GM12873 (cell line): ENCODE results near the gene FCHSD2.

ENCODE experiments used
- TF ChIP-seq, protein P1 (sequence below): IDR thresholded peaks from 2 replicates; pipeline ENCODE4 v1.5.1; 2012; ENCODE audit warnings: low read depth, mild to moderate bottlenecking, moderate library complexity, low read length, control low read depth; ENCODE audit not compliant: insufficient read depth; ENCODE audit errors: missing control alignments

FCHSD2 gene

DNA sequence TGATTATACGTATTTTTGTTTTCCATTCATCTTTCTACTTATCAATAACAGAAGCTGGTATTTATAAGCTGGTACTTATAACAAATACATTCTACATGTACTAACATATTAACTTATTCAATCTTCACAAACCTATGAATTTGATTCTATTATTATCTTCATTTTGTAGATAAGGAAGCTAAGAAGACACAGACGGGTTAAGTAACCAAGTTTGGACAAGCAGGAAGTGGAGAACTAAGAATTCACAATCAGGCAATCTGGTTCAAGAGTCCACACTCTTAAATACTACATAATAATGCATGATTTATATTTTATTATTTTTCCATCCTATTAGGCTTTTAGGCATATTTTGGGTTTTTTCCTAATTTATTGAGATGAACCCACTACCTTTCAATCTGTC, 25.0 kb downstream of the FCHSD2 start:
- TF ChIP-seq, protein P1, sequence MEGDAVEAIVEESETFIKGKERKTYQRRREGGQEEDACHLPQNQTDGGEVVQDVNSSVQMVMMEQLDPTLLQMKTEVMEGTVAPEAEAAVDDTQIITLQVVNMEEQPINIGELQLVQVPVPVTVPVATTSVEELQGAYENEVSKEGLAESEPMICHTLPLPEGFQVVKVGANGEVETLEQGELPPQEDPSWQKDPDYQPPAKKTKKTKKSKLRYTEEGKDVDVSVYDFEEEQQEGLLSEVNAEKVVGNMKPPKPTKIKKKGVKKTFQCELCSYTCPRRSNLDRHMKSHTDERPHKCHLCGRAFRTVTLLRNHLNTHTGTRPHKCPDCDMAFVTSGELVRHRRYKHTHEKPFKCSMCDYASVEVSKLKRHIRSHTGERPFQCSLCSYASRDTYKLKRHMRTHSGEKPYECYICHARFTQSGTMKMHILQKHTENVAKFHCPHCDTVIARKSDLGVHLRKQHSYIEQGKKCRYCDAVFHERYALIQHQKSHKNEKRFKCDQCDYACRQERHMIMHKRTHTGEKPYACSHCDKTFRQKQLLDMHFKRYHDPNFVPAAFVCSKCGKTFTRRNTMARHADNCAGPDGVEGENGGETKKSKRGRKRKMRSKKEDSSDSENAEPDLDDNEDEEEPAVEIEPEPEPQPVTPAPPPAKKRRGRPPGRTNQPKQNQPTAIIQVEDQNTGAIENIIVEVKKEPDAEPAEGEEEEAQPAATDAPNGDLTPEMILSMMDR, result no peak

DNA sequence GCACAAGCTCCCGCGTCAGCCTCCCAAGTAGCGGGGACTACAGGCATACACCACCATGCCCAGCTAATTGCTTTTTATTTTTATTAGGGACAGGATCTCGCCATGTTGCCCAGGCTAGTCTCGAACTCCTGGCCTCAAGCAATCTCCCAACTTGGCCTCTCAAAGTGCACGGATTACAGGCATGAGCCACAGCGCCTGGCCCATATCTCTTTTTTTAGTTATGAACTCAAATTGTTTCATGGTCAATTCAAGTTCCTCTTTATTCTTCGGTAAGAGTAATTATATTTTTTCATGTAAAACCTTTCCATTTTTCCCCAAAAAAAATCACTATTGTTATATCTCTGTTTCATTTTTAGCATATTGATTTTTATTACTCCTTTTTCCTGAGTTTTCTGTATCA, 25.5 kb downstream of the FCHSD2 start:
- TF ChIP-seq, protein P1, result no peak

- TF ChIP-seq, protein P1, result no peak
These were observed 27.3 kb downstream of the FCHSD2 start for GRCh38 chr11:73114835-73115220.

DNA sequence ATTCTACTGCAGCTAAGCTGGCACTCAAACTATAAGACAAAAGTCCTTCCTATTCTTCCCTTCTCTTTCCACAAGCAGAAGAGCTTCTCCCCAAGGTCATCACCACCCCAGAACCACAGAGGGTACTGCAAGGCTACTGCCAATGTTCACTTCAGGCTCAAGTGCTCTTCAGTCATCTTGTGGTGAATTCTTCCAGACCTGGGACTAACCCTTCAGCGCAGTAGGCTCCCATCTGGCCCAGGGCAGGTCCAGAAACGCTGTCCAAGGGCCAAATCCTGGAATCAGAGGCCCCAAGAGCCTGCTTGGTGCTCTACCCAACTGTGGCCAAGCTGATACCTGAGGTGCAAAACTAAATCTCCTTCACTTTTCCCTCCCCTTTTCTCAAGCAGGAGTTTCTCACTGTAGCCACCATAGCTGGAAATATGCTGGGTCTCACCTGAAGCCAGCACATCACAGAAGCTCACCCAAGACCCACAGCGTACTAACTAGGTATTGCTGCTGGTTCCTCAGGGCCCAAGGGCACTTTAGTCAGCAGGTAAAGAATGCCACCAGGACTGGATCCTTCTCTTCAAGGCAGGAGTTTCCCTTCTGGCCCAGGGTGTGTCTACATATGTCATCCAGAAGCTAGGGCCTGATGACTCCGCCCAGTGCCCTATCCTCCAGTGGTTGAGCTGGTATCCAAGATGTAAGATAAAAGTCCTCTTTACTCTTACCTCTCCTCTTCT, 27.8 kb downstream of the FCHSD2 start:
- TF ChIP-seq, protein P1, result no peak

DNA sequence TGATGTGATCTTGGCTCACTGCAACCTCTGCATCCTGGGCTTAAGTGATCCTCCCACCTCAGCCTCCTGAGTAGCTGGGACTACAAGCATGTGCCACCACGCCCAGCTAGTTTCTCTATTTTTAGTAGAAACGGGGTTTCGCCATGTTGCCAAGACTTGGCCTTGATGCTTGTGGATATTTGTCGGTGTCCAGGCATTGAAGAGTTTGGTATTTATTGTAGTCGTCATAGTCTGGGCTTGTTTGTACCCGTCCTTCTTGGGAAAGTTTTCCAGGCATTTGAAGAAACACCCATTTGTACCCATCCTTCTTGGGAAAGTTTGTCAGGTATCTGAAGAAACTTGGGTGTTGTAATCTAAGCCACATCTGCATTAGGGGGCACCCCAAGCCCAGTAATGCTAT, 28.7 kb downstream of the FCHSD2 start:
- TF ChIP-seq, protein P1, result no peak

GRCh38 chr11:73107597-73107996, 34.5 kb downstream of the FCHSD2 start:
- TF ChIP-seq, protein P1, result no peak

DNA sequence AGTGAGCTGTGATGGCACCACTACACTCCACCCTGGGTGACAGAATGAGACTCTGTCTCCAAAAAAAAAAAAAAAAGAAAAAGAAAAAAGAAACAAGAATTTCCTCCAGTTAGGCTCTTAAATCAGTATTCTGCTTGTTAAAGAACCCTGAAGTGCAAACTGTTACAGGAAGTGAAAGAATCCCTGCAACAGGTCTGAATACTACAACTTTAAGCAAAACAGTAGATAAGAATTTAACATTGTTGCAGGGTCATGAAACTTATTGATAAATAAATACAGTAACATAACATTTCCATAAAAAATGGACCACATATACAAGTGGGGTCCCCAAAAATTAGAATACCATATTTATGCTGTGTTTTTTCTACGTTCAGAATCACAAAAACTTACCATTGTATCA, 35.8 kb downstream of the FCHSD2 start:
- TF ChIP-seq, protein P1, result no peak
